Measurements from ENCODE around the gene RWDD4.

DNA sequence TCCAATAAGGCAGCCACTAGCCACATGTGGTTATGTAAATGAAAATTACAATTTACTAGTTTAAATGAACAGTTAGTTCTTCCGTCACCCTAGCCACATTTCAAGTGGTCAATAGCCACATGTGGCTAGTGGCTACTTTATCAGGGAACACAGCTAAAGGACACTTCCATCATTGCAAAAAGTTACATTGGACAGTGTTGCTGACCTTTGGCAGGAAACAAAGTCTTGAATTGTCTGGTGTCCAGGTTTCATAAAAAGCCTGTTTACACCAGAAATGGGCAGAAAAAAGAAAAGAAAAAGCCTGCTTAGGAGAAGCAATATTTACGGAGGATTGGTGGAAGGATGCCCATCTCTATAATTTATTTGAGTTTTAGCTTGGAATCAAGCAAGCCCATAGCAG, 38.6 kb downstream of the RWDD4 start:
- TF ChIP-seq, protein P1, sequence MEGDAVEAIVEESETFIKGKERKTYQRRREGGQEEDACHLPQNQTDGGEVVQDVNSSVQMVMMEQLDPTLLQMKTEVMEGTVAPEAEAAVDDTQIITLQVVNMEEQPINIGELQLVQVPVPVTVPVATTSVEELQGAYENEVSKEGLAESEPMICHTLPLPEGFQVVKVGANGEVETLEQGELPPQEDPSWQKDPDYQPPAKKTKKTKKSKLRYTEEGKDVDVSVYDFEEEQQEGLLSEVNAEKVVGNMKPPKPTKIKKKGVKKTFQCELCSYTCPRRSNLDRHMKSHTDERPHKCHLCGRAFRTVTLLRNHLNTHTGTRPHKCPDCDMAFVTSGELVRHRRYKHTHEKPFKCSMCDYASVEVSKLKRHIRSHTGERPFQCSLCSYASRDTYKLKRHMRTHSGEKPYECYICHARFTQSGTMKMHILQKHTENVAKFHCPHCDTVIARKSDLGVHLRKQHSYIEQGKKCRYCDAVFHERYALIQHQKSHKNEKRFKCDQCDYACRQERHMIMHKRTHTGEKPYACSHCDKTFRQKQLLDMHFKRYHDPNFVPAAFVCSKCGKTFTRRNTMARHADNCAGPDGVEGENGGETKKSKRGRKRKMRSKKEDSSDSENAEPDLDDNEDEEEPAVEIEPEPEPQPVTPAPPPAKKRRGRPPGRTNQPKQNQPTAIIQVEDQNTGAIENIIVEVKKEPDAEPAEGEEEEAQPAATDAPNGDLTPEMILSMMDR (IDR thresholded peaks at IDR 0.05) = no peak
- no peak for TF ChIP-seq EZH2phosphoT487 (IDR thresholded peaks at IDR 0.05)
- no peak for TF ChIP-seq EZH2 (IDR thresholded peaks at IDR 0.05)

All from neural progenitor cell (in vitro differentiated cells).